Endothelial cell of umbilical vein (primary cell): ENCODE measurements around the gene LGALS13.

Source experiments
- CTCF ChIP-seq, 2 donors: IDR thresholded peaks; 1 replicate in 1 of 2; 2 replicates in 1 of 2; pipeline ENCODE4 v1.5.1; 2011; ENCODE audit warnings: low read length in 2 of 2, mild to moderate bottlenecking in 2 of 2, moderate library complexity in 2 of 2, control low read depth in 1 of 2, inconsistent platforms in 1 of 2, low read depth in 1 of 2; ENCODE audit not compliant: insufficient read depth in 1 of 2; ENCODE audit errors: extremely low read depth in 1 of 2
- EZH2 ChIP-seq: IDR thresholded peaks from 2 replicates; pipeline ENCODE4 v1.6.1; 2012; ENCODE audit warnings: borderline replicate concordance, low read depth, mild to moderate bottlenecking, moderate library complexity, low read length, inconsistent platforms; ENCODE audit not compliant: severe bottlenecking
- FOS ChIP-seq: IDR thresholded peaks from 2 replicates; pipeline ENCODE4 v1.6.1; 2011; ENCODE audit warnings: mild to moderate bottlenecking, low read length, moderate library complexity, borderline replicate concordance; ENCODE audit not compliant: insufficient read depth
- GATA2 ChIP-seq: IDR thresholded peaks from 2 replicates; pipeline ENCODE4 v1.7.0; 2011; ENCODE audit warnings: low read depth, mild to moderate bottlenecking, moderate library complexity, mixed read lengths, low read length; ENCODE audit not compliant: insufficient read length, insufficient read depth
- JUN ChIP-seq: IDR thresholded peaks from 2 replicates; pipeline ENCODE4 v1.6.1; 2011; ENCODE audit warnings: borderline replicate concordance, low read depth; ENCODE audit not compliant: insufficient read length, insufficient read depth
- MYC ChIP-seq: IDR thresholded peaks from one replicate; pipeline ENCODE4 v1.6.1; 2011; ENCODE audit warnings: mild to moderate bottlenecking, low read depth, low read length
- POLR2A ChIP-seq: IDR thresholded peaks from 2 replicates; pipeline ENCODE4 v1.6.1; 2012; ENCODE audit warnings: low read depth, mild to moderate bottlenecking, control low read depth, low read length
- POLR2AphosphoS5 ChIP-seq: IDR thresholded peaks from 2 replicates; pipeline ENCODE4 v1.6.1; 2012; ENCODE audit warnings: low read depth, mild to moderate bottlenecking, control low read depth, low read length, moderate library complexity; ENCODE audit not compliant: insufficient read depth
- TF ChIP-seq, protein P1 (sequence below): IDR thresholded peaks from 2 replicates; pipeline ENCODE4 v1.6.1; 2011; ENCODE audit not compliant: insufficient read depth, insufficient read length

- no peak for TF ChIP-seq POLR2AphosphoS5
- TF ChIP-seq, protein P1, sequence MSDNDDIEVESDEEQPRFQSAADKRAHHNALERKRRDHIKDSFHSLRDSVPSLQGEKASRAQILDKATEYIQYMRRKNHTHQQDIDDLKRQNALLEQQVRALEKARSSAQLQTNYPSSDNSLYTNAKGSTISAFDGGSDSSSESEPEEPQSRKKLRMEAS: no peak
- TF ChIP-seq POLR2A: no peak
- TF ChIP-seq CTCF (IDR thresholded peaks at IDR 0.05; ENCODE audit: extremely low read depth in 1 of 2, insufficient read depth in 1 of 2, low read depth in 1 of 2, low read length in 2 of 2): no peak
- no peak for TF ChIP-seq EZH2
- no peak for TF ChIP-seq JUN
- TF ChIP-seq FOS: no peak
- no peak for TF ChIP-seq GATA2
- no peak for TF ChIP-seq MYC
Measured at GRCh38 chr19:39643591-39643990, 41.3 kb downstream of the LGALS13 start.
